Neural cell (in vitro differentiated cells): ENCODE data around the gene LEF1. TPM values are rescaled to one million over a fixed set of nuclear protein-coding genes. Genes with fewer than 3 reads are reported as not detected.

Source experiments
- H2AFZ ChIP-seq: fragments of 200-600, 300-800 bp; sonication (generic), shearing (Covaris generic); 2 replicates; pipeline ENCODE4 v1.6.0; 2014; ENCODE audit warnings: low read depth, mild to moderate bottlenecking, antibody characterized with exemption, low read length, moderate library complexity
- H3F3A ChIP-seq: fragments of 200-600 bp; shearing (Covaris generic); 2 replicates; pipeline ENCODE4 v1.6.1; 2016; ENCODE audit warnings: mild to moderate bottlenecking, moderate library complexity, mixed read lengths, antibody characterized with exemption, low read length; ENCODE audit not compliant: insufficient read depth, poor library complexity, severe bottlenecking
- H3K27ac ChIP-seq: fragments of 200-600, 300-800 bp; sonication (generic), shearing (Covaris generic); 2 replicates; pipeline ENCODE4 v1.5.1; 2014; ENCODE audit warnings: mild to moderate bottlenecking, low read length, moderate library complexity
- H3K27me3 ChIP-seq: fragments of 300-800, 200-600 bp; sonication (generic), shearing (Covaris generic); 2 replicates; pipeline ENCODE4 v1.6.0; 2014; ENCODE audit warnings: mild to moderate bottlenecking, low read depth, low read length, moderate library complexity; ENCODE audit not compliant: insufficient read depth
- H3K36me3 ChIP-seq: fragments of 300-800, 200-600 bp; sonication (generic), shearing (Covaris generic); 2 replicates; pipeline ENCODE4 v1.5.1; 2014; ENCODE audit warnings: mild to moderate bottlenecking, antibody characterized with exemption, low read length, moderate library complexity; ENCODE audit not compliant: insufficient read depth
- H3K4me2 ChIP-seq: fragments of 300-800, 200-600 bp; sonication (generic), shearing (Covaris generic); 2 replicates; pipeline ENCODE4 v1.6.0; 2014; ENCODE audit warnings: mild to moderate bottlenecking, low read length
- H3K4me3 ChIP-seq: fragments of 300-800, 200-600 bp; sonication (generic), shearing (Covaris generic); 2 replicates; pipeline ENCODE4 v1.5.1; 2014; ENCODE audit warnings: mild to moderate bottlenecking, low read length, moderate library complexity
- H3K79me2 ChIP-seq: fragments of 200-600 bp; shearing (Covaris generic); replicated peaks from 2 replicates; pipeline ENCODE4 v1.6.0; 2014; ENCODE audit warnings: mild to moderate bottlenecking, low read length, moderate library complexity; ENCODE audit not compliant: insufficient read depth
- H3K9ac ChIP-seq: fragments of 300-800, 200-600 bp; sonication (generic), shearing (Covaris generic); 2 replicates; pipeline ENCODE4 v1.6.1; 2016; ENCODE audit warnings: mild to moderate bottlenecking, low read length, mixed read lengths
- H3K9me2 ChIP-seq: fragments of 200-600 bp; shearing (Covaris generic); 2 replicates; pipeline ENCODE4 v1.6.1; 2016; ENCODE audit warnings: mild to moderate bottlenecking, low read length, mixed read lengths; ENCODE audit not compliant: insufficient read depth
- H3K9me3 ChIP-seq: fragments of 200-600, 300-800 bp; sonication (generic), shearing (Covaris generic); 2 replicates; pipeline ENCODE4 v1.6.1; 2016; ENCODE audit warnings: mild to moderate bottlenecking, mixed run types, low read length, moderate library complexity, mixed read lengths
- H4K20me1 ChIP-seq: fragments of 200-600 bp; shearing (Covaris generic); 2 replicates; pipeline ENCODE4 v1.6.1; 2016; ENCODE audit warnings: mild to moderate bottlenecking, mixed run types; ENCODE audit not compliant: insufficient read depth
- EP300 ChIP-seq: fragments of 450-650 bp; conservative IDR thresholded peaks from 2 replicates; pipeline ENCODE4 v1.6.1; 2014; ENCODE audit warnings: antibody characterized with exemption, mild to moderate bottlenecking, moderate library complexity; ENCODE audit not compliant: poor library complexity, severe bottlenecking
- EZH2 ChIP-seq: fragments of 200-600, 300-800 bp; shearing (Covaris generic), sonication (generic); IDR thresholded peaks from 2 replicates; pipeline ENCODE4 v1.6.1; 2014; ENCODE audit warnings: antibody characterized with exemption, low read length, borderline replicate concordance, mild to moderate bottlenecking; ENCODE audit not compliant: insufficient read depth, poor library complexity, severe bottlenecking
- MXI1 ChIP-seq: fragments of 450-650 bp; conservative IDR thresholded peaks from 2 replicates; pipeline ENCODE4 v1.6.1; 2014; ENCODE audit warnings: antibody characterized with exemption, mild to moderate bottlenecking; ENCODE audit not compliant: poor library complexity, severe bottlenecking
- POLR2AphosphoS5 ChIP-seq: IDR thresholded peaks from 2 replicates; pipeline ENCODE4 v1.6.1; 2012
- RAD21 ChIP-seq: fragments of 450-650 bp; conservative IDR thresholded peaks from 2 replicates; pipeline ENCODE4 v1.6.1; 2014; ENCODE audit warnings: antibody characterized with exemption, mild to moderate bottlenecking, moderate library complexity
- SMC3 ChIP-seq: fragments of 450-650 bp; conservative IDR thresholded peaks from 2 replicates; pipeline ENCODE4 v1.6.1; 2014; ENCODE audit warnings: antibody characterized with exemption, mild to moderate bottlenecking, moderate library complexity; ENCODE audit not compliant: poor library complexity
- TAF1 ChIP-seq: IDR thresholded peaks from 2 replicates; pipeline ENCODE4 v1.6.1; 2012; ENCODE audit warnings: low read depth
- polyA plus RNA-seq: library from polyadenylated mRNA; depleted of rRNA; stranded (reverse); fragments of >200 nt; gene quantifications from 2 replicates; pipeline ENCODE4 v1.2.3, GENCODE V29; 2014
- TF ChIP-seq, protein P1 (sequence below): IDR thresholded peaks from 2 replicates; pipeline ENCODE4 v1.6.1; 2012; ENCODE audit warnings: borderline replicate concordance

Gene LEF1
- polyA plus RNA-seq, 1 donor from 2014 or later, result 0.78 TPM

DNA sequence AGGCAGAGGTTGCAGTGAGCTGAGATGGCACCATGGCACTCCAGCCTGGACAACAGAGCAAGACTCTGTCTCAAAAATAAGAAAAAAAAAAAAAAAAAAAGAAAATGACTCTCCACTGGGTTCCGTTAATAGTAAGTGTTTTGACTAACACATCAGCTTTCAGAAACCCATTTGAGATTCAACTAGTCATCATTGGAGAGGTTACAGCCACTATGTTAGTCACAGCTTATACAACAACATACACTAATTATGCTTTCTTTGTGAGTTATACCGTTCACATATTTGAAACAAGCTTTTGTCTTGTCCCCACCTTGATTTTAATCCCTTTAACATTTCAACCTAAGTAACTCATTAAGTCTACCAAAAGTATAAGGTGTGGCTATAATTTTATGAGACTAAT lies 130.8 kb downstream of the LEF1 start (continued):
- TF ChIP-seq EP300, result no peak

DNA sequence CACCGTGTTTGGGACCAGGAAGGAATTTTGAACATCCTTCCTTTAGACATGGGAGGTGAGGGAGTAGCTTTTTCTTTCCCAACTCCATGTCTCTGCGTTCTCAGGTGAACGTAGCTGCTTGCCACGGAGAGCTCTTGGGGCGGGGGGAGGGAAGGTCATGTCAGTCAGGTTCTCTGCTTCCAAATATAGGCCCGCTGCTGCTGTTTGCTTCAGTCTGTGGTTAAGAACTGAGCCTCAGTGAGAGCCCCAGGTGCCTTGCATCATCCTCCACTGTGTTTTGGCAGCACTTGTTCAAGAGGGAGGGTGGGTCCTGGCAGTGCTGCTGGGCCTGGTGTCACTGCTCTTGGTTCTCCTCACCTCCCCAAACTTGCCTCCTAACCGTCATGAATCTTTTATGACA lies 132.5 kb downstream of the LEF1 start:
- TF ChIP-seq SMC3 (no peak), EZH2 (no peak), MXI1 (no peak), TAF1 (no peak), POLR2AphosphoS5 (no peak)
- TF ChIP-seq, protein P1, sequence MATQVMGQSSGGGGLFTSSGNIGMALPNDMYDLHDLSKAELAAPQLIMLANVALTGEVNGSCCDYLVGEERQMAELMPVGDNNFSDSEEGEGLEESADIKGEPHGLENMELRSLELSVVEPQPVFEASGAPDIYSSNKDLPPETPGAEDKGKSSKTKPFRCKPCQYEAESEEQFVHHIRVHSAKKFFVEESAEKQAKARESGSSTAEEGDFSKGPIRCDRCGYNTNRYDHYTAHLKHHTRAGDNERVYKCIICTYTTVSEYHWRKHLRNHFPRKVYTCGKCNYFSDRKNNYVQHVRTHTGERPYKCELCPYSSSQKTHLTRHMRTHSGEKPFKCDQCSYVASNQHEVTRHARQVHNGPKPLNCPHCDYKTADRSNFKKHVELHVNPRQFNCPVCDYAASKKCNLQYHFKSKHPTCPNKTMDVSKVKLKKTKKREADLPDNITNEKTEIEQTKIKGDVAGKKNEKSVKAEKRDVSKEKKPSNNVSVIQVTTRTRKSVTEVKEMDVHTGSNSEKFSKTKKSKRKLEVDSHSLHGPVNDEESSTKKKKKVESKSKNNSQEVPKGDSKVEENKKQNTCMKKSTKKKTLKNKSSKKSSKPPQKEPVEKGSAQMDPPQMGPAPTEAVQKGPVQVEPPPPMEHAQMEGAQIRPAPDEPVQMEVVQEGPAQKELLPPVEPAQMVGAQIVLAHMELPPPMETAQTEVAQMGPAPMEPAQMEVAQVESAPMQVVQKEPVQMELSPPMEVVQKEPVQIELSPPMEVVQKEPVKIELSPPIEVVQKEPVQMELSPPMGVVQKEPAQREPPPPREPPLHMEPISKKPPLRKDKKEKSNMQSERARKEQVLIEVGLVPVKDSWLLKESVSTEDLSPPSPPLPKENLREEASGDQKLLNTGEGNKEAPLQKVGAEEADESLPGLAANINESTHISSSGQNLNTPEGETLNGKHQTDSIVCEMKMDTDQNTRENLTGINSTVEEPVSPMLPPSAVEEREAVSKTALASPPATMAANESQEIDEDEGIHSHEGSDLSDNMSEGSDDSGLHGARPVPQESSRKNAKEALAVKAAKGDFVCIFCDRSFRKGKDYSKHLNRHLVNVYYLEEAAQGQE, result no peak
- Histone ChIP-seq H3K4me3 (no peak overlapping the region), H3K9me3 (no peaks in the 10 kb centered on the region), H3K36me3 (peaks cover 6% of the 10 kb centered on the region), H3F3A (no peaks in the 10 kb centered on the region), H3K4me2 (no peak overlapping the region), H4K20me1 (no peaks in the 10 kb centered on the region), H2AFZ (no peak overlapping the region), H3K27me3 (no peaks in the 10 kb centered on the region), H3K79me2 (no peaks in the 10 kb centered on the region), H3K9me2 (no peaks in the 10 kb centered on the region), H3K27ac (no peak overlapping the region), H3K9ac (no peak overlapping the region)

DNA sequence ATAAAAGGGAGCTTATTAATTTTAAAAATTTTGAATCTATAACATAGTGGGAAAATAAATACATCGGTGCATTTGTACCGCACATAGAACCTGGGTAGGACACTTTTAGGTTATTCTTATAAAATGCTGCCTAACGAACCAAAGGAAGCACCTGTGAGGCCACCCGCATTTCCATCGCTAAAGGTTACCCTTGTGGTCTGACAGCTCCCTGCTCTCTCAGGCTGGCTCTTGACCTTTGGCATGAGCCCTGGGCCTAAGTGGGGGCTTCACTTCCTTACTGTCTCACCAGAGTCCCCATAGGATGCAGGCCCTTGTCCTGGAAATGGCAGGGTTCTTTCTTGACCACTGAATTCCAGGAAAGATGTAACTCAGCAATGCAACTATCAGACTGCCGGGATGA lies 133.0 kb downstream of the LEF1 start:
- no peak overlapping the region for H3K27ac ChIP-seq
- H3K4me2 ChIP-seq, result no peak overlapping the region
- no peaks in the 10 kb centered on the region for H3K79me2 ChIP-seq
- no peaks in the 10 kb centered on the region for H3K27me3 ChIP-seq
- no peaks in the 10 kb centered on the region for H4K20me1 ChIP-seq
- no peak overlapping the region for H3K9ac ChIP-seq
- no peaks in the 10 kb centered on the region for H3K9me2 ChIP-seq
- no peak overlapping the region for H2AFZ ChIP-seq
- H3K36me3 ChIP-seq, result peaks cover 6% of the 10 kb centered on the region
- no peak for TF ChIP-seq POLR2AphosphoS5
- TF ChIP-seq, protein P1, result no peak
- no peak for TF ChIP-seq RAD21
- no peak for TF ChIP-seq EP300
- H3K9me3 ChIP-seq, result no peaks in the 10 kb centered on the region
- no peak overlapping the region for H3K4me3 ChIP-seq
- no peaks in the 10 kb centered on the region for H3F3A ChIP-seq
